ENCODE measurements around the gene FOXP1. TPM values are rescaled to one million over a fixed set of nuclear protein-coding genes. Genes with fewer than 3 reads are reported as not detected.

FOXP1 gene
- total RNA-seq, 4 donors from 2014 or later = 169 to 300 (median 202) TPM

DNA sequence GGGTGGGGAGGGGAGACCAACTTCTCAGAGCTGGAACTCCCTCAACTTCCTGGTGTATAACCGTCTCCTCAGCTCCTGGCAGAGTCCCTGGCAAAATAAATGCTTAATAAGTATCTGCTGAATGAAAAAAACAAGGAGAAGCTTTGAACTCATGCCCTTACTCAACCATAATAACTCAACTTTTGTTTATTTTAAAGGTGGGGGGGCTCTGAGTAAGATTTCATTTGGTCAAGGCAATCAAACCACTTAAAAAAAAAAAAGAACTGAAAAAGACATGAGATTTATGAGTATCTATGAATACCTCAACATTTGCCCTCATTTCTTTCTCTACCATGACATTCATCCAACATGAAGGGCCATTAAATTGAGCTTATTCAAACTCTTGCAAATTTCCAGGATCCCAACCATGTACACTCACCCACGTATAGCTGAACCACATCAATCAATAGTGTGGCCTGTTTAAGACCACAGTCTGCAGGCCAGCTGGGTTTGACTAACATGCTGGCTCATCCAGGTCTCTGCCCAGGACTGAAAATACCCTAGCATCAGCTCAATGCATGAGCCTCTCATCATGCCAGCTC, 157.9 kb downstream of the FOXP1 start:
- no peak for ATAC-seq
- no peak overlapping the region for H3K27ac ChIP-seq
- H3K4me3 ChIP-seq = no peak overlapping the region
- no peaks in the 10 kb centered on the region for H3K27me3 ChIP-seq
- 35% methylated on average over 2 of the region's 2 CpGs; no CpG with 5 or more reads in 1 of the 2 donors for WGBS, 2 donors (ENCODE audit: low coverage in 1 of 2)
- no peaks in the 10 kb centered on the region for H3K36me3 ChIP-seq
- H3K4me1 ChIP-seq = peaks cover 3 to 63% (median 17%) of the 10 kb centered on the region in 3 donors
- H3K9me3 ChIP-seq = no peaks in the 10 kb centered on the region
- no peak for TF ChIP-seq POLR2A (IDR thresholded peaks at IDR 0.05)
- TF ChIP-seq, protein P1, sequence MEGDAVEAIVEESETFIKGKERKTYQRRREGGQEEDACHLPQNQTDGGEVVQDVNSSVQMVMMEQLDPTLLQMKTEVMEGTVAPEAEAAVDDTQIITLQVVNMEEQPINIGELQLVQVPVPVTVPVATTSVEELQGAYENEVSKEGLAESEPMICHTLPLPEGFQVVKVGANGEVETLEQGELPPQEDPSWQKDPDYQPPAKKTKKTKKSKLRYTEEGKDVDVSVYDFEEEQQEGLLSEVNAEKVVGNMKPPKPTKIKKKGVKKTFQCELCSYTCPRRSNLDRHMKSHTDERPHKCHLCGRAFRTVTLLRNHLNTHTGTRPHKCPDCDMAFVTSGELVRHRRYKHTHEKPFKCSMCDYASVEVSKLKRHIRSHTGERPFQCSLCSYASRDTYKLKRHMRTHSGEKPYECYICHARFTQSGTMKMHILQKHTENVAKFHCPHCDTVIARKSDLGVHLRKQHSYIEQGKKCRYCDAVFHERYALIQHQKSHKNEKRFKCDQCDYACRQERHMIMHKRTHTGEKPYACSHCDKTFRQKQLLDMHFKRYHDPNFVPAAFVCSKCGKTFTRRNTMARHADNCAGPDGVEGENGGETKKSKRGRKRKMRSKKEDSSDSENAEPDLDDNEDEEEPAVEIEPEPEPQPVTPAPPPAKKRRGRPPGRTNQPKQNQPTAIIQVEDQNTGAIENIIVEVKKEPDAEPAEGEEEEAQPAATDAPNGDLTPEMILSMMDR (IDR thresholded peaks at IDR 0.05) = no peak

DNA sequence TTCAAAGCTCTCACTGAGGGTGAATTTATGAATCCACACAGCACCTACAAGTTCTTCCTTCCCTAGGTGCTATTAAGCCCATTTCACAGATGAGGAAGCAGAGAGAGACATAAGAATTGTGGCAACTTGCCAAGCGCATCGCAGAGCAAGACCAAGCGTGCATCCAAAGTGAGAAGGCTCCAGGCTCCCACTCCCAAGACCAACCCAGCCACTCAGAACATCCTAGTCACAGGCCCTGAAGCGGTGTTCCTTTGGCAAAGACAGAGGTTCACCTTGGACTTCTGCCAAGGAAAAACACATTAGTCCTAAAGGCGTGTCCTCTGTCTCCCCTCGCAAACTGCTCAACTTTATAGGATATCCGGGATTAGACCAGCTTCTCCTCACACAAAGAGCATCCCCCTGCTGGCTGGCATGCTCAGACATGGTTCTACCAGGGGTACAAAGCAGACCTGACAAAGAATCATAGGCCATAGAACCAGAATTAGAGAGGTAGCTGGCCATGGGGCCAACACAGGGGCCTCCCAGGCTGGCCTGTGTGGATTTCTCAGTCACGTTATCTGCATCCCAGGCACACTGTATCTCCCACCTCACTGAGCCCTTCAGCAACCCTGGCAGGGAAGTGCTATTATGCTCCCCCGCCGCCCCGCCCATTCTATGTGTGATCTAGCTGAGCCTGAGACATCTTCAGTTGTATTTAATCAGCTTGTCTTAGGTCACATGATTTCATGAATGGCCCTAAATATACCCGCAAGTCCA, 160.2 kb downstream of the FOXP1 start:
- TF ChIP-seq, protein P1 (IDR thresholded peaks at IDR 0.05) = peak in 2 of 4 experiments; percentile 8 to 32
- no peak for TF ChIP-seq POLR2A (IDR thresholded peaks at IDR 0.05)
- TF ChIP-seq POLR2AphosphoS5 (IDR thresholded peaks at IDR 0.05) = no peak
- no peak for TF ChIP-seq EP300 (IDR thresholded peaks at IDR 0.05)
- no peaks in the 10 kb centered on the region for H3K27me3 ChIP-seq
- WGBS, 2 donors (ENCODE audit: low coverage in 1 of 2) = 55 to 86% methylated on average over 4 to 6 of the region's 12 CpGs
- no peak overlapping the region for H3K27ac ChIP-seq
- no peak for ATAC-seq
- H3K4me3 ChIP-seq = no peak overlapping the region
- H3K9me3 ChIP-seq = no peaks in the 10 kb centered on the region
- H3K36me3 ChIP-seq = no peaks in the 10 kb centered on the region
- H3K4me1 ChIP-seq = peaks cover 2 to 40% (median 9%) of the 10 kb centered on the region in 3 donors

GRCh38 chr3:71421820-71422566, 161.5 kb downstream of the FOXP1 start:
- H3K27ac ChIP-seq = no peak overlapping the region
- no peaks in the 10 kb centered on the region for H3K9me3 ChIP-seq
- TF ChIP-seq, protein P1 (IDR thresholded peaks at IDR 0.05) = no peak
- TF ChIP-seq EP300 (IDR thresholded peaks at IDR 0.05) = no peak
- no peak for TF ChIP-seq POLR2A (IDR thresholded peaks at IDR 0.05)
- TF ChIP-seq POLR2AphosphoS5 (IDR thresholded peaks at IDR 0.05) = no peak
- WGBS, 2 donors (ENCODE audit: low coverage in 1 of 2) = 82 to 100% methylated on average over 3 to 9 of the region's 12 CpGs
- no peaks in the 10 kb centered on the region for H3K27me3 ChIP-seq
- peaks cover 0 to 43% (median 7%) of the 10 kb centered on the region in 3 donors for H3K4me1 ChIP-seq
- H3K36me3 ChIP-seq = no peaks in the 10 kb centered on the region
- no peak overlapping the region for H3K4me3 ChIP-seq
- ATAC-seq = no peak

DNA sequence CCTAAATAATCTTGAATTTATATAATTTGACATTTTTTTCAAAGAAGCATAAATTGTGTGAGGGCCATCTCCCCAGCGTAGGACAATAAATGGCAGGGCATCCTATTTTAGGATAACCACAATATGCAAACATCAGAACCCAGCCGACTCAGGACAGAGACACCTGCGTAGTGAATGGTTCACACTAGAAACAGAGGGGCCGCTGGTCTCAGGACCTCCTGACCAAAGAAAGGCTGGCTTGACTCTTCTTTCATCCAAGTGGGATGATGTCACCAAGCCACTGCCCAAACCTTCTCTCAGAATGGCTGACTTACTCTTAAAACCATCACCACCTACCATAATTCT, 162.1 kb downstream of the FOXP1 start:
- Histone ChIP-seq H3K36me3 (no peaks in the 10 kb centered on the region), H3K27ac (no peak overlapping the region), H3K27me3 (no peaks in the 10 kb centered on the region), H3K9me3 (no peaks in the 10 kb centered on the region), H3K4me1 (peaks cover 0 to 43% (median 7%) of the 10 kb centered on the region in 3 donors), H3K4me3 (no peak overlapping the region)
- TF ChIP-seq, protein P1 (IDR thresholded peaks at IDR 0.05) = no peak
- TF ChIP-seq POLR2A (IDR thresholded peaks at IDR 0.05) (no peak), POLR2AphosphoS5 (IDR thresholded peaks at IDR 0.05) (no peak), EP300 (IDR thresholded peaks at IDR 0.05) (no peak)
- 96 to 100% methylated on average over 1 to 4 of the region's 4 CpGs for WGBS, 2 donors (ENCODE audit: low coverage in 1 of 2)
- no peak for ATAC-seq
